ENCODE measurements around the gene MAP6D1. TPM values are rescaled to one million over a fixed set of nuclear protein-coding genes. Genes with fewer than 3 reads are reported as not detected.

The MAP6D1 gene
- total and polyA plus RNA-seq, 2 donors (not counting 1 experiment from before 2014, with no cell fraction given), result 0.46 to 4.2 TPM

DNA sequence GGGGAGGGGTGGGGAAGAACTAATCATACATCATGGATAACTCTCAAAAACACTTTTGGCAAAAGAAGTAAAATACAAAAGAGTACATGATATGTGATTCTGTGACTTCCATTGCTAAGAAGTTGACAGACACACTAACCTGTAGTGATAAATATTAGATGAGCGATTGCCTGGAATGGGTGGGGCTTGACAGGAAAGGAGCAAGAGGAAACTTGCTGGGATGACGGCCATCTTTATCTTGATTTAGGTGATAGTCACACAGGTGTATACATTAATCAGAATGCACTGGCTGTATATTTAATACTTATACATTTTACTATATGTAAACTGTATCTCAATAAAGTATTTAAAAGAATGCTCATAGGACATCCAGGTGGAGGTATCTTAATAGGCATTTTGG is 46.2 kb upstream of the MAP6D1 start:
- Histone ChIP-seq H3K27me3 (replicated peaks in 1 of 4; ENCODE audit: control extremely low read depth in 1 of 4, control insufficient read depth in 3 of 4, insufficient read depth in 4 of 4, low read length in 3 of 4) (no peaks in the 10 kb centered on the region), H3K4me3 (ENCODE audit: control extremely low read depth in 1 of 5, extremely low read depth in 1 of 5, insufficient read depth in 1 of 5, low read depth in 2 of 5, low read length in 4 of 5) (no peak overlapping the region), H2AFZ (ENCODE audit: insufficient read depth, low read depth, low read length, poor library complexity, severe bottlenecking) (no peak overlapping the region), H3K4me2 (replicated peaks; ENCODE audit: low read depth, low read length, poor library complexity, severe bottlenecking) (no peak overlapping the region), H3K36me3 (replicated peaks in 1 of 2; ENCODE audit: control extremely low read depth in 1 of 2, control insufficient read depth in 1 of 2, extremely low read depth in 1 of 2, insufficient read depth in 2 of 2, low read length in 1 of 2) (peaks cover 0 to 12% of the 10 kb centered on the region in 2 experiments), H3K79me2 (ENCODE audit: control insufficient read depth, insufficient read depth, low read length) (peaks cover 63% of the 10 kb centered on the region), H3K4me1 (ENCODE audit: control insufficient read depth in 2 of 2, insufficient read depth in 2 of 2, low read length in 2 of 2) (peaks cover 0 to 5% of the 10 kb centered on the region in 2 donors), H3K9me3 (ENCODE audit: control extremely low read depth in 1 of 3, control insufficient read depth in 2 of 3, insufficient read depth in 1 of 3, low read length in 2 of 3) (no peaks in the 10 kb centered on the region), H4K20me1 (ENCODE audit: control insufficient read depth, insufficient read depth, low read length, poor library complexity, severe bottlenecking) (peaks cover 50% of the 10 kb centered on the region), H3K27ac (ENCODE audit: low read length in 2 of 2) (no peak overlapping the region), H3K9ac (ENCODE audit: low read length) (no peak overlapping the region)
- WGBS (ENCODE audit: insufficient coverage), result no CpG with 5 or more reads among the region's 2 CpGs
- no peak overlapping the region for H3K27ac Mint-ChIP-seq
- CTCF ChIA-PET, result no interaction called here
- no peak for ATAC-seq (ENCODE audit: low read depth)
- TF ChIP-seq EZH2 (IDR thresholded peaks at IDR 0.05; ENCODE audit: borderline replicate concordance, insufficient read depth, low read depth, low read length, poor library complexity, severe bottlenecking), result no peak
- TF ChIP-seq, protein P1, sequence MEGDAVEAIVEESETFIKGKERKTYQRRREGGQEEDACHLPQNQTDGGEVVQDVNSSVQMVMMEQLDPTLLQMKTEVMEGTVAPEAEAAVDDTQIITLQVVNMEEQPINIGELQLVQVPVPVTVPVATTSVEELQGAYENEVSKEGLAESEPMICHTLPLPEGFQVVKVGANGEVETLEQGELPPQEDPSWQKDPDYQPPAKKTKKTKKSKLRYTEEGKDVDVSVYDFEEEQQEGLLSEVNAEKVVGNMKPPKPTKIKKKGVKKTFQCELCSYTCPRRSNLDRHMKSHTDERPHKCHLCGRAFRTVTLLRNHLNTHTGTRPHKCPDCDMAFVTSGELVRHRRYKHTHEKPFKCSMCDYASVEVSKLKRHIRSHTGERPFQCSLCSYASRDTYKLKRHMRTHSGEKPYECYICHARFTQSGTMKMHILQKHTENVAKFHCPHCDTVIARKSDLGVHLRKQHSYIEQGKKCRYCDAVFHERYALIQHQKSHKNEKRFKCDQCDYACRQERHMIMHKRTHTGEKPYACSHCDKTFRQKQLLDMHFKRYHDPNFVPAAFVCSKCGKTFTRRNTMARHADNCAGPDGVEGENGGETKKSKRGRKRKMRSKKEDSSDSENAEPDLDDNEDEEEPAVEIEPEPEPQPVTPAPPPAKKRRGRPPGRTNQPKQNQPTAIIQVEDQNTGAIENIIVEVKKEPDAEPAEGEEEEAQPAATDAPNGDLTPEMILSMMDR (IDR thresholded peaks at IDR 0.05), result no peak
- H3K9me3 Mint-ChIP-seq (ENCODE audit: insufficient read depth), result no peaks in the 10 kb centered on the region
- DNase-seq, result no peak
- H3K4me1 Mint-ChIP-seq, result peaks cover 25% of the 10 kb centered on the region
- POLR2A ChIA-PET, result no interaction called here
- no peaks in the 10 kb centered on the region for H3K27me3 Mint-ChIP-seq
- H3K4me3 Mint-ChIP-seq, result no peak overlapping the region
- intact Hi-C loops (cut with micrococcal nuclease), result no loop called here

DNA sequence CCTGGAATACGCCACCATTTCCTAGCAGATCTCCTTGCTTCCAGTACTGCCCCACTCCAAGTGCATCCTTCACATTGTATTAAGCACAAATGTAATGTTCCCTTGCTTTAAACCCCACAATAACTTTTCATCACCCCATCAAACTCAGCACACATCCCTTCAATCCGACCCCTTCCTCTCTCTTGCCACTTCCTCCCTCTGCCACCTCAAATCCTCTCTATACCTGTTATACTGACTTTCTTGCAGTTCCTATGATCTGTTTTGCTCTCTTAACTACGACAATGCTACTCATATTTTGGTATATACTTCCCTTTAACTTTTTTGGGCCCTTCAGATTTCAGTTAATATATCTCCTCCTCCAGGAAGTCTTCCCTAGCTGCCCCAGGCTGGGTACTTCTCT is 45.2 kb upstream of the MAP6D1 start:
- Histone ChIP-seq H3K27ac (ENCODE audit: low read length in 2 of 2) (no peak overlapping the region), H3K36me3 (replicated peaks in 1 of 2; ENCODE audit: control extremely low read depth in 1 of 2, control insufficient read depth in 1 of 2, extremely low read depth in 1 of 2, insufficient read depth in 2 of 2, low read length in 1 of 2) (peaks cover 3 to 20% of the 10 kb centered on the region in 2 experiments), H3K4me3 (ENCODE audit: control extremely low read depth in 1 of 5, extremely low read depth in 1 of 5, insufficient read depth in 1 of 5, low read depth in 2 of 5, low read length in 4 of 5) (no peak overlapping the region), H3K79me2 (ENCODE audit: control insufficient read depth, insufficient read depth, low read length) (peaks cover 55% of the 10 kb centered on the region), H3K4me2 (replicated peaks; ENCODE audit: low read depth, low read length, poor library complexity, severe bottlenecking) (no peak overlapping the region), H4K20me1 (ENCODE audit: control insufficient read depth, insufficient read depth, low read length, poor library complexity, severe bottlenecking) (peaks cover 44% of the 10 kb centered on the region), H2AFZ (ENCODE audit: insufficient read depth, low read depth, low read length, poor library complexity, severe bottlenecking) (no peak overlapping the region), H3K27me3 (replicated peaks in 1 of 4; ENCODE audit: control extremely low read depth in 1 of 4, control insufficient read depth in 3 of 4, insufficient read depth in 4 of 4, low read length in 3 of 4) (no peaks in the 10 kb centered on the region), H3K9ac (ENCODE audit: low read length) (no peak overlapping the region), H3K4me1 (ENCODE audit: control insufficient read depth in 2 of 2, insufficient read depth in 2 of 2, low read length in 2 of 2) (peaks cover 0 to 5% of the 10 kb centered on the region in 2 donors), H3K9me3 (ENCODE audit: control extremely low read depth in 1 of 3, control insufficient read depth in 2 of 3, insufficient read depth in 1 of 3, low read length in 2 of 3) (no peaks in the 10 kb centered on the region)
- Mint-ChIP-seq H3K27ac (no peak overlapping the region), H3K4me1 (peaks cover 23% of the 10 kb centered on the region), H3K4me3 (no peak overlapping the region), H3K9me3 (ENCODE audit: insufficient read depth) (no peaks in the 10 kb centered on the region), H3K27me3 (no peaks in the 10 kb centered on the region)
- WGBS (ENCODE audit: insufficient coverage), result 71% methylated on average over 3 of the region's 3 CpGs
- ChIA-PET CTCF (no interaction called here), POLR2A (no interaction called here)
- TF ChIP-seq, protein P1 (IDR thresholded peaks at IDR 0.05), result no peak
- no peak for TF ChIP-seq EZH2 (IDR thresholded peaks at IDR 0.05; ENCODE audit: borderline replicate concordance, insufficient read depth, low read depth, low read length, poor library complexity, severe bottlenecking)
- intact Hi-C loops (cut with micrococcal nuclease), result no loop called here
- ATAC-seq (ENCODE audit: low read depth) (no peak), DNase-seq (no peak)
